Stimulated activated naive B cell treated with anti-CD40 and anti-IgM and Interleukin-4, amounts not matched to agents 10 μg/mL and 1 μg/mL and 100 μg/mL, for 72 hours (primary cell): Measurements from ENCODE around the gene FKBP7.
"Not testable (repeated sequence)": the region's sequence is repeated elsewhere in the genome, so short reads cannot be mapped to it uniquely, and the experiment has no call there.

Source experiments
- ATAC-seq, 2 donors: fragments of 150-1000 bp; cut with Tn5 transposase; replicated peaks; 2 replicates each; pipeline ENCODE4 v1.10.0; 2021; ENCODE audit warnings: moderate library complexity in 1 of 2
- DNase-seq: peaks from one replicate; pipeline ENCODE4 v3.0.0; 2021
- H3K27ac Mint-ChIP-seq: one replicate; pipeline ENCODE4 v1.8.0; 2022; ENCODE audit warnings: mild to moderate bottlenecking, mixed read lengths
- H3K27me3 Mint-ChIP-seq, 2 donors: one replicate each; pipeline ENCODE4 v1.8.0; 2022; ENCODE audit warnings: mixed read lengths in 2 of 2
- H3K36me3 Mint-ChIP-seq, 2 donors: one replicate each; pipeline ENCODE4 v1.8.0; 2022; ENCODE audit warnings: mixed read lengths in 2 of 2, mild to moderate bottlenecking in 1 of 2
- H3K4me1 Mint-ChIP-seq, 2 donors: one replicate each; pipeline ENCODE4 v1.8.0; 2022; ENCODE audit warnings: mixed read lengths in 2 of 2, mild to moderate bottlenecking in 1 of 2
- H3K4me3 Mint-ChIP-seq, 2 donors: one replicate each; pipeline ENCODE4 v1.8.0; 2022; ENCODE audit warnings: mild to moderate bottlenecking in 2 of 2, mixed read lengths in 2 of 2, moderate library complexity in 1 of 2
- H3K9me3 Mint-ChIP-seq, 2 donors: one replicate each; pipeline ENCODE4 v1.8.0; 2022; ENCODE audit warnings: mixed read lengths in 2 of 2, mild to moderate bottlenecking in 1 of 2

The FKBP7 gene

GRCh38 chr2:178450524-178450773 lies 28.0 kb downstream of the FKBP7 start:
- H3K27me3 Mint-ChIP-seq = peaks cover 0 to 7% of the 10 kb centered on the region in 2 donors
- H3K4me3 Mint-ChIP-seq = peak overlapping the region; percentile 89 to 98
- peak; percentile 65 to 66 for ATAC-seq
- H3K36me3 Mint-ChIP-seq = peaks cover 10 to 12% of the 10 kb centered on the region in 2 donors
- peak overlapping the region; percentile 96 for H3K27ac Mint-ChIP-seq
- peaks cover 0 to 2% of the 10 kb centered on the region in 2 donors for H3K9me3 Mint-ChIP-seq
- DNase-seq = peak; percentile 79
- peaks cover 12 to 23% of the 10 kb centered on the region in 2 donors for H3K4me1 Mint-ChIP-seq

- peaks cover 0 to 2% of the 10 kb centered on the region in 2 donors for H3K9me3 Mint-ChIP-seq
- H3K4me3 Mint-ChIP-seq = peak overlapping the region; percentile 89 to 98
These were observed 28.5 kb downstream of the FKBP7 start for GRCh38 chr2:178449700-178450523.

GRCh38 chr2:178448968-178449661 lies 29.3 kb downstream of the FKBP7 start:
- Mint-ChIP-seq H3K36me3 (peaks cover 14 to 23% of the 10 kb centered on the region in 2 donors), H3K4me3 (peak overlapping the region in 1 of 2 donors; percentile 30), H3K27ac (peak overlapping the region; percentile 60), H3K9me3 (no peaks in the 10 kb centered on the region), H3K4me1 (peaks cover 12 to 23% of the 10 kb centered on the region in 2 donors), H3K27me3 (no peaks in the 10 kb centered on the region)
- DNase-seq = no peak
- no peak for ATAC-seq

More at GRCh38 chr2:178449700-178450523, 28.5 kb downstream of the FKBP7 start:
- DNase-seq = peak; percentile 5
- peaks cover 0 to 6% of the 10 kb centered on the region in 2 donors for H3K27me3 Mint-ChIP-seq
- ATAC-seq = peak in 1 of 2 donors; percentile 5
- H3K4me1 Mint-ChIP-seq = peaks cover 12 to 23% of the 10 kb centered on the region in 2 donors
- H3K27ac Mint-ChIP-seq = peak overlapping the region; percentile 96
- peaks cover 12 to 17% of the 10 kb centered on the region in 2 donors for H3K36me3 Mint-ChIP-seq

GRCh38 chr2:178441426-178441825 lies 37.0 kb downstream of the FKBP7 start:
- H3K4me3 Mint-ChIP-seq = no peak overlapping the region
- no peaks in the 10 kb centered on the region for H3K9me3 Mint-ChIP-seq
- peaks cover 25 to 46% of the 10 kb centered on the region in 2 donors for H3K36me3 Mint-ChIP-seq
- no peak overlapping the region for H3K27ac Mint-ChIP-seq
- ATAC-seq (no peak), DNase-seq (no peak)
- H3K4me1 Mint-ChIP-seq = no peaks in the 10 kb centered on the region
- no peaks in the 10 kb centered on the region for H3K27me3 Mint-ChIP-seq

- H3K4me1 Mint-ChIP-seq = no peaks in the 10 kb centered on the region
- no peak for ATAC-seq
- H3K4me3 Mint-ChIP-seq = no peak overlapping the region
- no peak overlapping the region for H3K27ac Mint-ChIP-seq
- no peaks in the 10 kb centered on the region for H3K27me3 Mint-ChIP-seq
- peaks cover 27 to 46% of the 10 kb centered on the region in 2 donors for H3K36me3 Mint-ChIP-seq
- H3K9me3 Mint-ChIP-seq = no peaks in the 10 kb centered on the region
- DNase-seq = no peak
These were observed 41.7 kb downstream of the FKBP7 start for GRCh38 chr2:178436662-178437061.

- no peaks in the 10 kb centered on the region for H3K27me3 Mint-ChIP-seq
- H3K27ac Mint-ChIP-seq = no peak overlapping the region
- peaks cover 10 to 19% of the 10 kb centered on the region in 2 donors for H3K9me3 Mint-ChIP-seq
- H3K4me3 Mint-ChIP-seq = no peak overlapping the region
- ATAC-seq (no peak), DNase-seq (no peak)
- peaks cover 50 to 70% of the 10 kb centered on the region in 2 donors for H3K36me3 Mint-ChIP-seq
- no peaks in the 10 kb centered on the region for H3K4me1 Mint-ChIP-seq
These were observed 49.1 kb downstream of the FKBP7 start for GRCh38 chr2:178429336-178429735.

- Mint-ChIP-seq H3K27ac (no peak overlapping the region), H3K27me3 (no peaks in the 10 kb centered on the region), H3K9me3 (peaks cover 10 to 20% of the 10 kb centered on the region in 2 donors), H3K36me3 (peaks cover 53 to 76% of the 10 kb centered on the region in 2 donors), H3K4me1 (no peaks in the 10 kb centered on the region), H3K4me3 (no peak overlapping the region)
- no peak for ATAC-seq
- no peak for DNase-seq
These were observed 50.0 kb downstream of the FKBP7 start for GRCh38 chr2:178428396-178428806.

GRCh38 chr2:178427458-178427857 lies 50.9 kb downstream of the FKBP7 start:
- ATAC-seq (no peak), DNase-seq (no peak)
- no peaks in the 10 kb centered on the region for H3K27me3 Mint-ChIP-seq
- no peaks in the 10 kb centered on the region for H3K4me1 Mint-ChIP-seq
- H3K27ac Mint-ChIP-seq = no peak overlapping the region
- H3K4me3 Mint-ChIP-seq = no peak overlapping the region
- peaks cover 10 to 20% of the 10 kb centered on the region in 2 donors for H3K9me3 Mint-ChIP-seq
- peaks cover 53 to 76% of the 10 kb centered on the region in 2 donors for H3K36me3 Mint-ChIP-seq

GRCh38 chr2:178426388-178426787 lies 52.0 kb downstream of the FKBP7 start:
- DNase-seq (no peak), ATAC-seq (no peak)
- H3K4me3 Mint-ChIP-seq = no peak overlapping the region
- no peaks in the 10 kb centered on the region for H3K27me3 Mint-ChIP-seq
- no peaks in the 10 kb centered on the region for H3K4me1 Mint-ChIP-seq
- peaks cover 10 to 20% of the 10 kb centered on the region in 2 donors for H3K9me3 Mint-ChIP-seq
- no peak overlapping the region for H3K27ac Mint-ChIP-seq
- peaks cover 50 to 76% of the 10 kb centered on the region in 2 donors for H3K36me3 Mint-ChIP-seq

- Mint-ChIP-seq H3K4me3 (no peak overlapping the region), H3K4me1 (peaks cover 0 to 6% of the 10 kb centered on the region in 2 donors), H3K36me3 (peaks cover 46 to 67% of the 10 kb centered on the region in 2 donors), H3K27me3 (no peaks in the 10 kb centered on the region), H3K9me3 (peaks cover 10 to 20% of the 10 kb centered on the region in 2 donors), H3K27ac (no peak overlapping the region)
- ATAC-seq (no peak), DNase-seq (no peak)
These were observed 53.1 kb downstream of the FKBP7 start for GRCh38 chr2:178425255-178425827.

- H3K9me3 Mint-ChIP-seq = peaks cover 10 to 20% of the 10 kb centered on the region in 2 donors
- H3K36me3 Mint-ChIP-seq = peaks cover 42 to 55% of the 10 kb centered on the region in 2 donors
- H3K27me3 Mint-ChIP-seq, ATAC-seq, H3K4me3 Mint-ChIP-seq, DNase-seq, H3K4me1 Mint-ChIP-seq: not testable (repeated sequence)
- peak overlapping the region; percentile 20 for H3K27ac Mint-ChIP-seq
These were observed 54.7 kb downstream of the FKBP7 start for GRCh38 chr2:178423746-178424145.

GRCh38 chr2:178422097-178422496 lies 56.3 kb downstream of the FKBP7 start:
- Mint-ChIP-seq H3K36me3 (peaks cover 33 to 41% of the 10 kb centered on the region in 2 donors), H3K9me3 (peaks cover 10 to 20% of the 10 kb centered on the region in 2 donors), H3K4me1 (peaks cover 0 to 8% of the 10 kb centered on the region in 2 donors), H3K4me3 (no peak overlapping the region), H3K27me3 (no peaks in the 10 kb centered on the region), H3K27ac (no peak overlapping the region)
- DNase-seq (no peak), ATAC-seq (no peak)

GRCh38 chr2:178420463-178420999 lies 57.9 kb downstream of the FKBP7 start:
- H3K4me1 Mint-ChIP-seq = peaks cover 0 to 8% of the 10 kb centered on the region in 2 donors
- no peak overlapping the region for H3K27ac Mint-ChIP-seq
- peaks cover 23 to 30% of the 10 kb centered on the region in 2 donors for H3K36me3 Mint-ChIP-seq
- H3K4me3 Mint-ChIP-seq = no peak overlapping the region
- H3K27me3 Mint-ChIP-seq = no peaks in the 10 kb centered on the region
- H3K9me3 Mint-ChIP-seq = peaks cover 5 to 12% of the 10 kb centered on the region in 2 donors
- DNase-seq = no peak
- no peak for ATAC-seq

- H3K27ac Mint-ChIP-seq = no peak overlapping the region
- H3K4me1 Mint-ChIP-seq = peaks cover 4 to 19% of the 10 kb centered on the region in 2 donors
- H3K36me3 Mint-ChIP-seq = peaks cover 11 to 16% of the 10 kb centered on the region in 2 donors
- DNase-seq = no peak
- no peaks in the 10 kb centered on the region for H3K27me3 Mint-ChIP-seq
- H3K9me3 Mint-ChIP-seq = no peaks in the 10 kb centered on the region
- no peak for ATAC-seq
- H3K4me3 Mint-ChIP-seq = no peak overlapping the region
These were observed 59.3 kb downstream of the FKBP7 start for GRCh38 chr2:178419123-178419522.
